ENCODE measurements around the gene RNF123.

DNA sequence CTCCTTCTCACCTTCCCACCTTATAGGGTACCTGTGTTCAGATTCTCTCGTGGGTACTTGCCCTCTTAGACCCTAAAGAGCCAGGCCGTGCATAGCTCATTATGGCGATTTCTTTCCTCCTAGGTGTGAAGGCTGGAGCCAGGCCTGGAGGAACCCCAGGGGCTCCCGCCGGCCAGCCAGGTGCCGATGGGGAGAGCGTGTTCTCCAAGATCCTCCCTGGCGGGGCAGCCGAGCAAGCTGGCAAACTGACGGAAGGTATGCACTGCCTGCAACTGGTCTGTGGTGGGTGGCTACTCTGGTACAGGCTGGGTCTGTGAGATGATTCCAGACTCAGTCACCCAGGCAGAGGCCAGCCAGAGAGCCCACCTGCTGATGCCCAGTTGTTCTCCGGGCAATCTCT lies 25.1 kb upstream of the RNF123 start:
- no peak for TF ChIP-seq EZH2 (IDR thresholded peaks at IDR 0.05; ENCODE audit: borderline replicate concordance, low read depth, low read length, severe bottlenecking)
- TF ChIP-seq POLR2AphosphoS5 (IDR thresholded peaks at IDR 0.05; ENCODE audit: insufficient read depth, low read depth, low read length), result no peak
- TF ChIP-seq POLR2A (IDR thresholded peaks at IDR 0.05; ENCODE audit: low read depth, low read length), result no peak
- TF ChIP-seq CTCF (IDR thresholded peaks at IDR 0.05; ENCODE audit: extremely low read depth in 1 of 2, insufficient read depth in 1 of 2, low read depth in 1 of 2, low read length in 2 of 2), result no peak
